Adrenal gland (tissue), 12 donors: ENCODE data around the gene TOMM6. TPM values are rescaled to one million over a fixed set of nuclear protein-coding genes. Genes with fewer than 3 reads are reported as not detected.

Experiments used
- DNase-seq, 7 donors: peaks; one replicate each; pipeline ENCODE4 v3.0.0-alpha.2; 2019 to 2020
- H3K27ac ChIP-seq, 5 donors: fragments of 200-600 bp; sonication (generic) in 4 of 5; 1 replicate in 3 of 5; 2 replicates in 2 of 5; pipeline versions ENCODE4 v1.5.1 to v1.8.0; 2016 to 2020; ENCODE audit warnings: mild to moderate bottlenecking in 1 of 5
- H3K27me3 ChIP-seq: fragments of 200-600 bp; 2 replicates; pipeline ENCODE4 v1.8.0; 2021
- H3K36me3 ChIP-seq, 2 donors: fragments of 200-600 bp; replicated peaks in 1 of 2; 1 replicate in 1 of 2; 2 replicates in 1 of 2; pipeline versions ENCODE4 v1.5.1 to v1.8.0; 2018 to 2022
- H3K4me1 ChIP-seq, 2 donors: fragments of 200-600 bp; replicated peaks in 1 of 2; 1 replicate in 1 of 2; 2 replicates in 1 of 2; pipeline versions ENCODE4 v1.5.1 to v1.8.0; 2018 to 2021
- H3K4me3 ChIP-seq, 4 donors: fragments of 200-600 bp; sonication (generic) in 3 of 4; one replicate each; pipeline ENCODE4 v1.5.1; 2016 to 2018
- H3K9me3 ChIP-seq, 3 donors: fragments of 200-600 bp; sonication (generic) in 1 of 3; replicated peaks in 1 of 3; 1 replicate in 2 of 3; 2 replicates in 1 of 3; pipeline versions ENCODE4 v1.5.1 to v1.8.0; 2016 to 2021
- POLR2A ChIP-seq, 2 donors: fragments of 450-650 bp; IDR thresholded peaks; one replicate each; pipeline ENCODE4 v1.6.1; 2017; ENCODE audit warnings: antibody characterized with exemption in 2 of 2, mild to moderate bottlenecking in 2 of 2, moderate library complexity in 1 of 2
- WGBS, 4 donors: extraction: QIAGEN DNeasy Blood & Tissue Kit in 2 of 4; methylation state at CpG; one replicate each; pipeline versions ENCODE4 v1.1.5 to v1.1.7; 2013 to 2017; 5-methylcytosine and 5-hydroxymethylcytosine counted together
- intact Hi-C, 2 donors: fragments of 100-400 bp; cut with DNase I; formaldehyde crosslinking; loops; one replicate each; pipeline versions ENCODE4 v1.14.1 to v1.15.0; 2022 to 2023
- polyA plus RNA-seq, 3 donors: library from polyadenylated mRNA; stranded (reverse); fragments of 200-250 nt in 2 of 3; fragments of 350-450 nt in 1 of 3; fragmentation: Illumina TruSeq in 1 of 3; extraction: RNeasy Lipid Tissue Mini Kit (QIAGEN cat#74804) in 1 of 3; gene quantifications; one replicate each; pipeline ENCODE4 v1.2.3, GENCODE V29; 2013 to 2014
- total RNA-seq, 9 donors: library from RNA; depleted of rRNA in 4 of 9; stranded (reverse); fragments of >200 nt in 4 of 9; fragments of 120-200 nt in 1 of 9; fragmentation: NEBNext Ultra II Directional in 1 of 9; extraction: Animal tissue kit (Norgen Biotek cat#: 25700) in 1 of 9; gene quantifications; one replicate each; pipeline versions ENCODE4 v1.1.0 to v1.2.4, GENCODE V29; 2013 to 2023
- TF ChIP-seq, protein P1 (sequence below), 6 experiments: fragments of 450-650 bp in 4 of 6; fragments of 200-600 bp in 2 of 6; sonication (generic) in 1 of 6; IDR thresholded peaks; 1 replicate in 5 of 6; 2 replicates in 1 of 6; pipeline versions ENCODE4 v1.5.1 to v1.8.0; 2016 to 2021; ENCODE audit warnings: antibody characterized with exemption in 6 of 6, mild to moderate bottlenecking in 2 of 6, moderate library complexity in 1 of 6
- donor health status: healthy with polysubstance abuse.
- donor health status: Bipolar disorder and iron deficiency.
- donor health status: DM: yes; HTN: yes; CAD: no.
- donor health status: DM: no; HTN: no; CAD: no.
- donor health status: DM: no; HTN: no; CAD: no.
- donor health status: DM: yes; HTN: yes; CAD: no.

The TOMM6 gene
- total and polyA plus RNA-seq, 12 donors, result 146 to 507 (median 243) TPM

DNA sequence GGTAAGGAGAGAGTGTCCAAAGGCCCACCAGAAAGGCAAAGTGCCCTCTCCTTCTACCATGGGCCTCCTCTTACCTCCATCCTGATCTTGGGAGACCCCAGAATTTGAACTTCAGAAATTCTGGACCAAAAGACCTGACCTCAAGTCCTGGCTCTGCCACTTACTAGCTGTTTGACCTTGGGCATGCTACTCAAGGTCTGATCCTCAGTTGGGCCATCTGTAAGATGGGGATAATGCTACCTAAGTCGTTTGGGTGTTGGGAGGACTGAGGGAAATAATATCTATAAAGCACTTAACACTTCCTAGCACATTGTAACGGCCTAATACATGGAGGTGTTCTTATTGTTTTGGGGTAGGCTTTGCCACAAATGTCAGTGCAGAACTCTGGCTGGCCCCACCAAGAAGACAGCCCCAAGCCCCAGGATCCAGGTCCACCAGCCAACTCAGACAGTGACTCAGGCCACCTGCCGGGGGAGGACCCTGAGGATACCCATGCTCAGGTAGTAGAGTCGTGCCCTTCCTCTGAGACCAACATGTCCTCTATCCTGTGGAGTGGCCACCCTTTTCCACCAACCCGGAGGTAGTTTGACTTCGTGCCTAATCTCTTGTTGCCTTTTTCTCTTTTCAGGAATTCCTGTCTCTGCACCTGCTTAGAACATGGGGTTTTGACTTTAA lies 4.3 kb upstream of the TOMM6 start:
- TF ChIP-seq POLR2A (IDR thresholded peaks at IDR 0.05), result no peak
- TF ChIP-seq, protein P1, sequence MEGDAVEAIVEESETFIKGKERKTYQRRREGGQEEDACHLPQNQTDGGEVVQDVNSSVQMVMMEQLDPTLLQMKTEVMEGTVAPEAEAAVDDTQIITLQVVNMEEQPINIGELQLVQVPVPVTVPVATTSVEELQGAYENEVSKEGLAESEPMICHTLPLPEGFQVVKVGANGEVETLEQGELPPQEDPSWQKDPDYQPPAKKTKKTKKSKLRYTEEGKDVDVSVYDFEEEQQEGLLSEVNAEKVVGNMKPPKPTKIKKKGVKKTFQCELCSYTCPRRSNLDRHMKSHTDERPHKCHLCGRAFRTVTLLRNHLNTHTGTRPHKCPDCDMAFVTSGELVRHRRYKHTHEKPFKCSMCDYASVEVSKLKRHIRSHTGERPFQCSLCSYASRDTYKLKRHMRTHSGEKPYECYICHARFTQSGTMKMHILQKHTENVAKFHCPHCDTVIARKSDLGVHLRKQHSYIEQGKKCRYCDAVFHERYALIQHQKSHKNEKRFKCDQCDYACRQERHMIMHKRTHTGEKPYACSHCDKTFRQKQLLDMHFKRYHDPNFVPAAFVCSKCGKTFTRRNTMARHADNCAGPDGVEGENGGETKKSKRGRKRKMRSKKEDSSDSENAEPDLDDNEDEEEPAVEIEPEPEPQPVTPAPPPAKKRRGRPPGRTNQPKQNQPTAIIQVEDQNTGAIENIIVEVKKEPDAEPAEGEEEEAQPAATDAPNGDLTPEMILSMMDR (IDR thresholded peaks at IDR 0.05), result no peak
- 73 to 79% (median 77%) methylated on average over 6 of the region's 6 CpGs for WGBS, 4 donors
- no peaks in the 10 kb centered on the region for H3K9me3 ChIP-seq
- no peak for DNase-seq
- H3K36me3 ChIP-seq, result no peaks in the 10 kb centered on the region
- intact Hi-C loops, result loop anchor here (5.0 to 10.0 kb wide), 2 partner anchors 152 to 259 kb away; no protein-coding TSS in a partner anchor
- H3K27ac ChIP-seq, result no peak overlapping the region
- H3K4me3 ChIP-seq, result no peak overlapping the region
- H3K27me3 ChIP-seq, result no peaks in the 10 kb centered on the region
- H3K4me1 ChIP-seq, result peaks cover 28 to 34% of the 10 kb centered on the region in 2 donors

DNA sequence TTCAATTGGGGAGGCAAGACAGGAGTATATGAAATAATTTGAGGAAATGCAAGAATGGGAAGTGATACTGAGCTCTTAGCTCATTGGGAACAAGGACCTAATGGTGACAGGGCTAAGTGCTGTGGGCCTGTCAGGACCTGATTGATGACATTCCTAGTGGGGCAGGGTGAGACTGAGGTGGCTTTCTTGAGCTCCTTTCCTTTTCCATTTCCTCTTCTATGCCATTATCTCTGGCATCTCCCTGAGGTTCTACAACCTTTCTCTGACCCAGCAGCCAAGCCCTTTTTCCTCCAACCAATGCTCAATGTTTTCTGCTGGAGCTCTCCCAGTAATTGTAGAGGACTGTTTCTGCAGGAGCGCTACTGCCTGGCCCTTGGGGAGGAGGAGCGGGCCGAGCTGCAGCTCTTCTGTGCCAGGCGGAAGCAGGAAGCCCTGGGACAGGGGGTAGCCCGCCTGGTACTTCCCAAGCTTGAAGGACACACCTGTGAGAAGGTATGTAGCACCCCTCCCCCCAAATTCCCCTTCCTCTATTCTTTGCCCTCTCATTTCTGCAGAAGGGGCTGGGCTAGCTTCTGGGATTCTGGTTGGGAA lies 2.8 kb upstream of the TOMM6 start:
- no peak for DNase-seq
- WGBS, 4 donors, result 57 to 67% (median 65%) methylated on average over 5 of the region's 5 CpGs
- intact Hi-C loops, result loop anchor here (5.0 to 10.0 kb wide), 2 partner anchors 150 to 258 kb away; no protein-coding TSS in a partner anchor
- Histone ChIP-seq H3K9me3 (no peaks in the 10 kb centered on the region), H3K4me1 (peaks cover 24 to 33% of the 10 kb centered on the region in 2 donors), H3K27ac (peak overlapping the region in 1 of 5 donors; percentile 2), H3K4me3 (no peak overlapping the region), H3K27me3 (no peaks in the 10 kb centered on the region), H3K36me3 (peaks cover 0 to 7% of the 10 kb centered on the region in 2 donors)
- TF ChIP-seq, protein P1 (IDR thresholded peaks at IDR 0.05), result no peak
- TF ChIP-seq POLR2A (IDR thresholded peaks at IDR 0.05), result no peak

DNA sequence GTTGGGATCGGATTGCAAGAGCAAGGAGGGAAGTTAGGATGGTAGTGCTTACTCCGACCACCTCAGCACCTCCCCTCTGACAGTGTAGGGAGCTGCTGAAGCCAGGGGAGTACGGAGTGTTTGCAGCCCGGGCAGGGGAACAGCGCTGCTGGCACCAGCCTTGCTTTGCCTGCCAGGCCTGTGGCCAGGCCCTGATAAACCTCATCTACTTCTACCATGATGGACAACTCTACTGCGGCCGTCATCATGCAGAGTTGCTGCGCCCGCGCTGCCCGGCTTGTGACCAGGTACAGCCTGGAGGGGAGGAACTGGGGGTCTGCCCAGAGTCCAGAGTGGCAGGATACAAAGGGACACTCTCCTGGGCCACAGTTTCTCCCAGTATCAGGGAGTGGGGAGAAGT lies 2.2 kb upstream of the TOMM6 start:
- peaks cover 0 to 9% of the 10 kb centered on the region in 2 donors for H3K36me3 ChIP-seq
- DNase-seq, result no peak
- H3K27me3 ChIP-seq, result no peaks in the 10 kb centered on the region
- intact Hi-C loops, result loop anchor here (10.0 kb wide), 1 partner anchor 150 kb away; no protein-coding TSS in a partner anchor
- no peak for TF ChIP-seq POLR2A (IDR thresholded peaks at IDR 0.05)
- TF ChIP-seq, protein P1 (IDR thresholded peaks at IDR 0.05), result no peak
- peaks cover 24 to 33% of the 10 kb centered on the region in 2 donors for H3K4me1 ChIP-seq
- no peak overlapping the region for H3K4me3 ChIP-seq
- 82 to 90% (median 88%) methylated on average over 11 of the region's 11 CpGs for WGBS, 4 donors
- no peaks in the 10 kb centered on the region for H3K9me3 ChIP-seq
- peak overlapping the region in 1 of 5 donors; percentile 2 for H3K27ac ChIP-seq

DNA sequence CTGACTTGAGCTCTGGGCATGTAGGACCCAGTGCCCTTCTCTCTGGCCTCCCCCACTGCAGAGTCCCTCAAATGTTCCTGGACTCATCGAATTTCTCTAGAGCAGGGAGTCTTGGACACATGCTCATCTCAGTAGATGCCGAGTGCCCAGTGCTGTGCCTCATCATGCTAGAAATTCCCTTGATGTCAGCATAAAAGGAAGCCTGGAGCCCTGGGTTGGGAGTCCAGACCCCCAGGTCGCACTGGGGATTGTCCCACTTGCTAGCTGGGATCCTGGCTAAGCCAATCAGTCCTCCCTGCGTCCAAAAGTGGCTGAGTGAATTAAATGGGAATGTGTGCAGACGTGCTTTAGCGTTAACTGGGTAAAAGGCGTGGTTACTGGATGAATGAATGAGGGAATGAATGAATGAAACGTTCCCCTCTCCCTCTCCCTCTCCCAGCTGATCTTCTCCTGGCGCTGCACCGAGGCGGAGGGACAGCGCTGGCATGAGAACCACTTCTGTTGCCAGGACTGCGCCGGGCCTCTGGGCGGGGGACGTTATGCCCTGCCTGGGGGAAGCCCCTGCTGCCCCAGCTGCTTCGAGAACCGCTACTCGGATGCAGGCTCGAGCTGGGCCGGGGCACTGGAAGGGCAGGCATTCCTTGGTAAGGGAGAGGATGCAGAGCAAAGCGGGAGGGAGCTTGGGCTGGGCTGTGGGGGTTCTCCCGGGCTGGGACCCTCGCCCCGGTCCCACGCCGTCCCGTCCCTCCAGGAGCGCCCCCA lies 1.6 kb upstream of the TOMM6 start:
- H3K36me3 ChIP-seq, result peaks cover 0 to 14% of the 10 kb centered on the region in 2 donors
- intact Hi-C loops, result loop anchor here (10.0 kb wide), 1 partner anchor 149 kb away; no protein-coding TSS in a partner anchor
- peaks cover 23 to 32% of the 10 kb centered on the region in 2 donors for H3K4me1 ChIP-seq
- DNase-seq, result peak in 6 of 7 donors; percentile 26 to 63 (median 44)
- TF ChIP-seq POLR2A (IDR thresholded peaks at IDR 0.05), result no peak
- TF ChIP-seq, protein P1 (IDR thresholded peaks at IDR 0.05), result no peak
- H3K27ac ChIP-seq, result peak overlapping the region in 4 of 5 donors; percentile 86 to 95 (median 93)
- no peaks in the 10 kb centered on the region for H3K9me3 ChIP-seq
- 21 to 46% (median 27%) methylated on average over 9 to 29 of the region's 29 CpGs for WGBS, 4 donors
- no peaks in the 10 kb centered on the region for H3K27me3 ChIP-seq
- H3K4me3 ChIP-seq, result peak overlapping the region in 2 of 4 donors; percentile 56 to 58
